Measurements from ENCODE around the gene DCPS.
A peak's percentile ranks its signal among the peaks of the same experiment; 100 is the strongest.

DCPS gene

DNA sequence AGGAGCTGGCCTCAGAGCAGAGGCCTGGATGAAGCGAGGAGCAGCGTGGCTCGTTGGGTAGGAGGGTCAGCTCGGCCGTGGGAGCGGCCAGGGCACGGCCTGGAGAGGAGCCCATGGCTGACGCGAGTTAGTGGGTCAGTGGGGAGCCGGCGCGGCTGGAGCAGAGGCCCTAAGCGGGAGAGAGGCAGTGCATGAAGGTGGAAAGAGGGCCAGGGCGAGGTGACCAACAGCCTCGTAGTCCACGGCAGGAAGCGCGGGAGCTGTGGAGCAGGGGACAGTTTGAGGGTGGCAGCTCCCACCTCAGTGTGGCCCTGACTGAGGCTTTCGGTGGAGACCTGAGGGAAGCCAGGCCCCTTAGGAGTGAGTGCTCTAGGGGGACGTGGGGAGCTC, 24.1 kb downstream of the DCPS start:
- TF ChIP-seq, protein P1, sequence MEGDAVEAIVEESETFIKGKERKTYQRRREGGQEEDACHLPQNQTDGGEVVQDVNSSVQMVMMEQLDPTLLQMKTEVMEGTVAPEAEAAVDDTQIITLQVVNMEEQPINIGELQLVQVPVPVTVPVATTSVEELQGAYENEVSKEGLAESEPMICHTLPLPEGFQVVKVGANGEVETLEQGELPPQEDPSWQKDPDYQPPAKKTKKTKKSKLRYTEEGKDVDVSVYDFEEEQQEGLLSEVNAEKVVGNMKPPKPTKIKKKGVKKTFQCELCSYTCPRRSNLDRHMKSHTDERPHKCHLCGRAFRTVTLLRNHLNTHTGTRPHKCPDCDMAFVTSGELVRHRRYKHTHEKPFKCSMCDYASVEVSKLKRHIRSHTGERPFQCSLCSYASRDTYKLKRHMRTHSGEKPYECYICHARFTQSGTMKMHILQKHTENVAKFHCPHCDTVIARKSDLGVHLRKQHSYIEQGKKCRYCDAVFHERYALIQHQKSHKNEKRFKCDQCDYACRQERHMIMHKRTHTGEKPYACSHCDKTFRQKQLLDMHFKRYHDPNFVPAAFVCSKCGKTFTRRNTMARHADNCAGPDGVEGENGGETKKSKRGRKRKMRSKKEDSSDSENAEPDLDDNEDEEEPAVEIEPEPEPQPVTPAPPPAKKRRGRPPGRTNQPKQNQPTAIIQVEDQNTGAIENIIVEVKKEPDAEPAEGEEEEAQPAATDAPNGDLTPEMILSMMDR (conservative IDR thresholded peaks at IDR 0.05; ENCODE audit: low read depth, low read length): no peak
- H3K4me3 ChIP-seq (ENCODE audit: low read length): no peak overlapping the region
- no peak for DNase-seq (ENCODE audit: low read depth)

DNA sequence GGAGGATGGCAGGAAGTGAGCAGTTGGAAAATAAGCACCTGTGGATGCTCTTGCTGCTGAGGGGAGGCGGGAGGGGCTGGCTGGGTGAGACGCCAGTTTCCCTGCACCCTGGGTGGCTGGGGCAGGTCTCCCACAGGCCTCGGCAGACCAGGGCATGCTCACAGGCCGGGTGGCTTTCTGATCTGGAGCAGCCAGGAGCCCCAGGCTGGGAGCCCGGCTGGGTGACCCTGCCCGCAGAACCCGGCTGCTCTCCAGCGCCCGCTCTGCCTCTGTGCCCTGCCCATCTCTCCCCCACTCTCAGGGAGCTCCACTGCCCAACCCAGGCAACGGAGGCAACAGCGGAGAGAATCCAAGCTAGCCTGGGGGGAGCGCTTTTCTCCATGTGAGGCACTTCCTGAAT, 24.6 kb downstream of the DCPS start:
- no peak for DNase-seq (ENCODE audit: low read depth)
- H3K4me3 ChIP-seq (ENCODE audit: low read length): no peak overlapping the region
- TF ChIP-seq, protein P1 (conservative IDR thresholded peaks at IDR 0.05; ENCODE audit: low read depth, low read length): no peak

- DNase-seq (ENCODE audit: low read depth): no peak
- TF ChIP-seq, protein P1 (conservative IDR thresholded peaks at IDR 0.05; ENCODE audit: low read depth, low read length): no peak
- H3K4me3 ChIP-seq (ENCODE audit: low read length): no peak overlapping the region
These were observed 25.2 kb downstream of the DCPS start for GRCh38 chr11:126328938-126329643.

- DNase-seq (ENCODE audit: low read depth): no peak
- no peak overlapping the region for H3K4me3 ChIP-seq (ENCODE audit: low read length)
- TF ChIP-seq, protein P1 (conservative IDR thresholded peaks at IDR 0.05; ENCODE audit: low read depth, low read length): no peak
These were observed 25.9 kb downstream of the DCPS start for GRCh38 chr11:126329644-126330211.

DNA sequence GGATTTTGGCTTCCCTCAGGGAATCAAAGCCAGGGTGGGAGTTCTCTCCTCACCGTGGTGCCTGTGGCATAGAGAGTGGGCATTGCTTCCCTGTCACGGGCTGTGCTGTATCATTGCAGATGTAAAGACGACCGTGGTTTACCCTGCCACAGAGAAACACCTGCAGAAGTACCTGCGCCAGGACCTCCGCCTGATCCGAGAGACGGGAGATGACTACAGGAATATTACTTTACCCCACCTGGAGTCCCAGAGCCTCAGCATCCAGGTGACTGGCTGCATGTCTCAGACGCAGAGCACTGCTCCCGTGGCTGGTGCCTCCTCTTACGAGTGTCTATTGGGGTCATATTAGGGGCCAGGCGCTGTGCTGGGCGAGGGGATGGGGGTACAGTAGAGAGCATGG, 27.4 kb downstream of the DCPS start:
- TF ChIP-seq, protein P1 (conservative IDR thresholded peaks at IDR 0.05; ENCODE audit: low read depth, low read length): no peak
- H3K4me3 ChIP-seq (ENCODE audit: low read length): no peak overlapping the region
- DNase-seq (ENCODE audit: low read depth): no peak

DNA sequence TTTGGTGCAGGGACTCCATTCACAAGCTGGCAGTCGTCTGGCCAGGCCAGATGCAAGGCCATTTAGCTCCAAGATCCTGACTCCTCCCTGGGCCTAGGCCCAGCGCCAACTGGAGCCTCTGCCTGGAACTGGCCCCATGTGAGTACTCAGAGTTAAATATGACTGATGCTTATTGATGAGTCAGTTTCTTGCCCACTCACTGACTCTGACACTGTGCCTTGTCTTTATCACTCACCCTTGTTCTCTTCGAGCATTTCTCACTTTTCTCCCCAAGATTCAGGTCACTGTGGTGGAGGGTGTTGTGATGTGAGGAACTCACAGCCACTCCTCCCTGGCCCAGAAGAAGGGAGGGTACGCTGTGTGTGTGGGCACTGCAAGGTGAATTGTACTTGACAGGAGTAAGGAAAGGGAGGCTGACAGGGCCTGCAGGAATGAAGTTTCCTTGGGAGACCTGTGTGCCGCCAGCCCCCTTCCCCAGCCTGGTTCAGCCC, 28.4 kb downstream of the DCPS start:
- no peak overlapping the region for H3K4me3 ChIP-seq (ENCODE audit: low read length)
- DNase-seq (ENCODE audit: low read depth): no peak
- TF ChIP-seq, protein P1 (conservative IDR thresholded peaks at IDR 0.05; ENCODE audit: low read depth, low read length): peak; percentile 5

GRCh38 chr11:126333142-126333541, 29.3 kb downstream of the DCPS start:
- TF ChIP-seq, protein P1 (conservative IDR thresholded peaks at IDR 0.05; ENCODE audit: low read depth, low read length): no peak
- DNase-seq (ENCODE audit: low read depth): no peak
- H3K4me3 ChIP-seq (ENCODE audit: low read length): no peak overlapping the region

All from retinal pigment epithelial cell (primary cell).